RWPE2 (cell line): ENCODE data around the gene HDHD2.

ENCODE experiments used
- ATAC-seq: fragments of 200-7000 bp; cut with Tn5 transposase; 3 replicates; pipeline ENCODE4 v1.9.1; 2021; ENCODE audit warnings: low read depth
- DNase-seq: peaks from one replicate; pipeline ENCODE4 v3.0.0-alpha.2; 2020; ENCODE audit warnings: low spot score
- H3K27ac ChIP-seq: fragments of 450-650 bp; 2 replicates; pipeline ENCODE4 v1.5.1; 2017; ENCODE audit warnings: mild to moderate bottlenecking; ENCODE audit not compliant: poor library complexity, severe bottlenecking
- H3K27me3 ChIP-seq: fragments of 250-450 bp; sonication (Bioruptor Pico); 2 replicates; pipeline ENCODE4 v1.5.1; 2021; ENCODE audit warnings: mild to moderate bottlenecking, moderate library complexity; ENCODE audit not compliant: insufficient read depth, poor library complexity, severe bottlenecking
- H3K36me3 ChIP-seq: fragments of 250-450 bp; sonication (Bioruptor Pico); 2 replicates; pipeline ENCODE4 v1.5.1; 2020; ENCODE audit warnings: low read depth, mild to moderate bottlenecking, moderate library complexity
- H3K4me1 ChIP-seq: fragments of 250-450 bp; sonication (Bioruptor Pico); 2 replicates; pipeline ENCODE4 v1.5.1; 2021; ENCODE audit warnings: mild to moderate bottlenecking, moderate library complexity; ENCODE audit not compliant: insufficient read depth, poor library complexity, severe bottlenecking
- H3K4me3 ChIP-seq: fragments of 250-450 bp; sonication (Bioruptor Pico); 2 replicates; pipeline ENCODE4 v1.5.1; 2021; ENCODE audit warnings: mild to moderate bottlenecking, moderate library complexity; ENCODE audit not compliant: severe bottlenecking
- H3K9me3 ChIP-seq: fragments of 250-450 bp; sonication (Bioruptor Pico); 2 replicates; pipeline ENCODE4 v1.5.1; 2021; ENCODE audit warnings: mild to moderate bottlenecking, moderate library complexity; ENCODE audit not compliant: severe bottlenecking
- TF ChIP-seq, protein P1 (sequence below): fragments of 450-650 bp; IDR thresholded peaks from one replicate; pipeline ENCODE4 v1.5.1; 2017; ENCODE audit warnings: mild to moderate bottlenecking, moderate library complexity; ENCODE audit not compliant: poor library complexity, severe bottlenecking

The HDHD2 gene

DNA sequence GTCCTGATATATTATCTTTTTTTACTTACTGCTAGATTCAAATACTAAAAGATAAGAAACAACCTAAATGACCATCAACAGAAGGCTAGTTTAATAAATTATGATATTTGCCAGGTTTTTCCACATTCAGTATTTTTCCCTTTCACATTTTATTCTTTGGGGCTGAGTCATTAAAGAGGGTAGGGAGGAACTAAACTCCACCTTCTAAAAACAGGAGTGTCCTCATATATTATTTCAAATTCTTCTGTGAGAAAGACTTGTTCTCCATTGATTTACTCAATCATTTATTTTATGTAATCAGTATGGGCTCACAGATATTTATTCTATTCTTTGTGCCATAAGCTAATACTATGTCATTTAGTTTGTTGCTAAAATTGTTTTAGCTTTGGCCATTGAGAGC, 9.0 kb downstream of the HDHD2 start:
- DNase-seq (no peak), ATAC-seq (no peak)
- H3K4me3 ChIP-seq: no peak overlapping the region
- H3K9me3 ChIP-seq: no peaks in the 10 kb centered on the region
- H3K27ac ChIP-seq: no peak overlapping the region
- no peaks in the 10 kb centered on the region; the same call in 1 of the 2 replicates for H3K36me3 ChIP-seq
- H3K4me1 ChIP-seq: no peaks in the 10 kb centered on the region
- TF ChIP-seq, protein P1, sequence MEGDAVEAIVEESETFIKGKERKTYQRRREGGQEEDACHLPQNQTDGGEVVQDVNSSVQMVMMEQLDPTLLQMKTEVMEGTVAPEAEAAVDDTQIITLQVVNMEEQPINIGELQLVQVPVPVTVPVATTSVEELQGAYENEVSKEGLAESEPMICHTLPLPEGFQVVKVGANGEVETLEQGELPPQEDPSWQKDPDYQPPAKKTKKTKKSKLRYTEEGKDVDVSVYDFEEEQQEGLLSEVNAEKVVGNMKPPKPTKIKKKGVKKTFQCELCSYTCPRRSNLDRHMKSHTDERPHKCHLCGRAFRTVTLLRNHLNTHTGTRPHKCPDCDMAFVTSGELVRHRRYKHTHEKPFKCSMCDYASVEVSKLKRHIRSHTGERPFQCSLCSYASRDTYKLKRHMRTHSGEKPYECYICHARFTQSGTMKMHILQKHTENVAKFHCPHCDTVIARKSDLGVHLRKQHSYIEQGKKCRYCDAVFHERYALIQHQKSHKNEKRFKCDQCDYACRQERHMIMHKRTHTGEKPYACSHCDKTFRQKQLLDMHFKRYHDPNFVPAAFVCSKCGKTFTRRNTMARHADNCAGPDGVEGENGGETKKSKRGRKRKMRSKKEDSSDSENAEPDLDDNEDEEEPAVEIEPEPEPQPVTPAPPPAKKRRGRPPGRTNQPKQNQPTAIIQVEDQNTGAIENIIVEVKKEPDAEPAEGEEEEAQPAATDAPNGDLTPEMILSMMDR: no peak
- no peaks in the 10 kb centered on the region for H3K27me3 ChIP-seq

DNA sequence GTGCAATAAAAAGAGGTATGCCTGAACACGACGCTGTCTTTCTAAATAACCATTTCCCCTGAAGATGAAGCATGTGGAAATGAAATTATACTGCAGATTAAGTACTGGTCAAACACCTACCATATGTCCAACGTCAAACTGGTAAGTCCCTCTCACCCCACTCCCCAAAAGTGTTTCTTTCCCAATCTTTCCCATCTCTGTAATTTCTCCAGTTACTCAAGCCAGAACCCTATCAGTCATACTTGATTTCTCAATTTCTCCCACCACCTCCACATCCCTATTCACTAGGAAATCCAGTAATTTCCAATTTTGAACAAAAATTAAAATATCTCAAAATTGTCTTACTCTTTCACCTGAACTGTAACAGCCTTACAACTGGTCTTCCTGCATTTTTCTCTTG, 29.2 kb downstream of the HDHD2 start:
- H3K36me3 ChIP-seq: peaks cover 11% of the 10 kb centered on the region
- TF ChIP-seq, protein P1: no peak
- ATAC-seq (no peak), DNase-seq (no peak)
- H3K9me3 ChIP-seq: no peaks in the 10 kb centered on the region
- H3K4me1 ChIP-seq: no peaks in the 10 kb centered on the region
- H3K27me3 ChIP-seq: no peaks in the 10 kb centered on the region
- H3K4me3 ChIP-seq: no peak overlapping the region
- H3K27ac ChIP-seq: no peak overlapping the region

DNA sequence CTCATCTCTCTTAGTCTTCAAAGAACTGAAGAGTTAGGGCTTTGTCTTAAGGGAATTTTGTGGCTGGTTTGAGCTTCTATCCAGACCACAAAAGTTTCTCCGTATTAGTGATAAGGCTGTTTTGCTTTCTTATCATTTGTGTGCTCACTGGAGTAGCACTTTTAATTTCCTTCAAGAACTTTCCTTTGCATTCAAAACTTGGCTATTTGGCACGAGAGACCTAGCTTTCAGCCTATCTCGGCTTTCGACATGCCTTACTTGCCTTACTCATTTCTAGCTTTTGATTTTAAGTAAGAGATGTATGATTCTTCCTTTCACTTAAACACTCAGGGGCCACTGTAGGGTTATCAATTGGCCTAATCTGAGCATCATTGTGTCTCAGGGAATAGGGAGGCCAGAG, 29.9 kb downstream of the HDHD2 start:
- ATAC-seq (no peak), DNase-seq (no peak)
- Histone ChIP-seq H3K27me3 (no peaks in the 10 kb centered on the region), H3K4me1 (no peaks in the 10 kb centered on the region), H3K9me3 (no peaks in the 10 kb centered on the region), H3K36me3 (peaks cover 11% of the 10 kb centered on the region), H3K4me3 (no peak overlapping the region), H3K27ac (no peak overlapping the region)
- TF ChIP-seq, protein P1: no peak

DNA sequence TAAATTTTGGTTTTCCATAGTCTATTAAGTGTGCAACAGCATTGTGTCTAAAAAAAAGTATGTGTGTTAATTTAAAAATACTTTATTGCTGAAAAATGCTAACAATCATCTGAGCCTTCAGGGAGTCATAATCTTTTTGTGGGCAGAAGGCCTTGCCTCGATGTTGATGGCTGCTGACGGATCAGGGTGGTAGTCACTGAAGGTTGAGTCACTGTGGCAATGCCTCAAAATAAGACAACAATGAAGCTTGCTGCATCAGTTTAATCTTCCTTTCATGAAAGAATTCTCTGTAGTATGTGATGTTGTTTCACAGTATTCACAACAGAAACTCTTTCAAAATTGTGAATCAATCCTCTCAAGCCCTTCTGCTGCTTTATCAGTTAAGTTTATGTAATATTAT, 31.3 kb downstream of the HDHD2 start:
- H3K9me3 ChIP-seq: no peaks in the 10 kb centered on the region
- H3K27me3 ChIP-seq: no peaks in the 10 kb centered on the region
- TF ChIP-seq, protein P1: no peak
- H3K27ac ChIP-seq: no peak overlapping the region
- DNase-seq (no peak), ATAC-seq (no peak)
- no peaks in the 10 kb centered on the region for H3K4me1 ChIP-seq
- no peak overlapping the region for H3K4me3 ChIP-seq
- peaks cover 19% of the 10 kb centered on the region for H3K36me3 ChIP-seq

DNA sequence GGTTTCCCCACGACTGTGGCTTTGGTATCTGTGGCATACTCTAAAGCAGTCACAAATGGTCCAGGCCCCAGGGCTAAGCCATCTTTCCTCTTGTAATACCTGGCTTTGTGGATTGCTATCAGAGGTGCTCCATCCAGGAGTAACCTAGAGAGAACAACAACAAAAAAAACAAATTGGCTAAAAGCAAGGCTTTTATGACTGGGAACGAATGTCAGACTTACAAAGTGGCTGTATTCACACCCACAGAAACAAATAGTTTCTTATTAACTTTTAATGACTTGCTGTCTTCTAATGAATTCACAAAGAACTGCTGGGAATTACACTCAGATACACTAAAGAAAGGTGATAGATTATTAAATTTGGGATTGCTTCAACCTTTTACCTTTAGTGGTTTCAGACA, 35.1 kb downstream of the HDHD2 start:
- H3K27ac ChIP-seq: no peak overlapping the region
- ATAC-seq: no peak
- H3K9me3 ChIP-seq: no peaks in the 10 kb centered on the region
- peaks cover 37% of the 10 kb centered on the region for H3K36me3 ChIP-seq
- H3K4me1 ChIP-seq: no peaks in the 10 kb centered on the region
- no peak for DNase-seq
- TF ChIP-seq, protein P1: no peak
- H3K4me3 ChIP-seq: no peak overlapping the region
- H3K27me3 ChIP-seq: no peaks in the 10 kb centered on the region
